Measurements from ENCODE around the gene NOX5. TPM values are rescaled to one million over a fixed set of nuclear protein-coding genes. Genes with fewer than 3 reads are reported as not detected.

Gene NOX5
- total and polyA plus RNA-seq, 2 of the 4 experiments (the other 2 are of a cell fraction), result 0.07 TPM; not detected in 1

GRCh38 chr15:69038508-69038907, 24.0 kb downstream of the NOX5 start:
- Histone ChIP-seq H3K4me1 (ENCODE audit: control insufficient read depth, insufficient read depth, low read length) (peaks cover 3% of the 10 kb centered on the region), H4K5ac (ENCODE audit: low read depth, low read length) (no peak overlapping the region), H2BK120ac (ENCODE audit: low read depth, low read length) (no peak overlapping the region), H3K9ac (ENCODE audit: low read depth, low read length) (no peak overlapping the region), H2BK5ac (ENCODE audit: low read depth, low read length, poor library complexity, severe bottlenecking) (no peak overlapping the region), H3K23ac (ENCODE audit: low read depth, low read length) (no peak overlapping the region), H3K27ac (ENCODE audit: insufficient read depth, low read length) (no peak overlapping the region), H4K8ac (ENCODE audit: low read depth in 2 of 2, low read length in 2 of 2) (no peak overlapping the region), H4K20me1 (ENCODE audit: insufficient read depth, low read length) (0 out of 2 replicates have a peak, but pooled peaks cover 3% of the 10 kb centered on the region), H3K56ac (ENCODE audit: extremely low read depth, insufficient read depth, low read length) (no peak overlapping the region), H2AFZ (replicated peaks; ENCODE audit: low read length, poor library complexity) (no peak overlapping the region), H3K9me3 (ENCODE audit: control insufficient read depth, insufficient read depth, low read length) (no peaks in the 10 kb centered on the region), H2AK5ac (ENCODE audit: low read depth, low read length) (no peak overlapping the region), H3K4me3 (ENCODE audit: insufficient read depth, low read depth, low read length) (no peak overlapping the region), H2BK20ac (ENCODE audit: low read depth, low read length) (no peak overlapping the region), H3K36me3 (ENCODE audit: control insufficient read depth, insufficient read depth, low read length) (no peaks in the 10 kb centered on the region), H3K4ac (ENCODE audit: low read depth, low read length) (no peak overlapping the region), H3K79me1 (ENCODE audit: low read depth in 1 of 2, low read length in 2 of 2) (no peaks in the 10 kb centered on the region), H2AK9ac (replicated peaks; ENCODE audit: low read depth, low read length, poor library complexity) (no peak overlapping the region), H3K18ac (ENCODE audit: low read depth, low read length) (no peak overlapping the region), H3K14ac (replicated peaks; ENCODE audit: low read depth, low read length) (no peak overlapping the region), H3K9me1 (ENCODE audit: insufficient read depth, low read length) (no peaks in the 10 kb centered on the region; the same call in 1 of the 2 replicates), H4K91ac (ENCODE audit: insufficient read depth, low read depth, low read length) (no peak overlapping the region), H3K27me3 (ENCODE audit: control insufficient read depth, insufficient read depth, low read length) (peaks cover 41% of the 10 kb centered on the region), H2BK15ac (ENCODE audit: low read depth, low read length) (no peak overlapping the region), H3K4me2 (ENCODE audit: low read depth, low read length) (no peak overlapping the region)
- BruUV-seq (replicated peaks), result no TSS peak
- intact Hi-C loops (cut with micrococcal nuclease) (no loop called here), dilution Hi-C loops (cut with HindIII; ENCODE audit: low sequenced_read_pairs, unreplicated experiment) (no loop called here), in situ Hi-C loops (cut with MboI; ENCODE audit: low sequenced_read_pairs) (no loop called here)
- POLR2A ChIA-PET (ENCODE audit: unreplicated experiment), result no interaction called here
- WGBS, 2 experiments (ENCODE audit: extremely low coverage in 2 of 2, insufficient read length in 1 of 2), result 100% methylated on average over 1 of the region's 3 CpGs; no CpG with 5 or more reads in 1 of the 2 experiments
- TF ChIP-seq MAFK (IDR thresholded peaks at IDR 0.05; ENCODE audit: low read depth, low read length) (no peak), NFE2L2 (IDR thresholded peaks at IDR 0.05; ENCODE audit: low read depth, low read length) (no peak), CHD1 (IDR thresholded peaks at IDR 0.05; ENCODE audit: low read depth, low read length) (no peak), CTCF (conservative IDR thresholded peaks at IDR 0.05; ENCODE audit: low read depth, low read length) (no peak), CEBPB (IDR thresholded peaks at IDR 0.05; ENCODE audit: low read depth, low read length) (no peak), SMC3 (IDR thresholded peaks at IDR 0.05; ENCODE audit: low read depth, low read length) (no peak), MAZ (IDR thresholded peaks at IDR 0.05; ENCODE audit: borderline replicate concordance, low read depth, low read length) (no peak), USF2 (IDR thresholded peaks at IDR 0.05; ENCODE audit: low read depth, low read length) (no peak), POLR2A (IDR thresholded peaks at IDR 0.05; ENCODE audit: low read depth, low read length) (no peak), RAD21 (IDR thresholded peaks at IDR 0.05; ENCODE audit: low read length) (no peak), ELK1 (IDR thresholded peaks at IDR 0.05; ENCODE audit: borderline replicate concordance, low read depth, low read length) (no peak), BHLHE40 (IDR thresholded peaks at IDR 0.05; ENCODE audit: low read depth, low read length) (no peak)
- CTCF ChIA-PET, result no interaction called here
- no peak for ATAC-seq (ENCODE audit: low read depth)
- DNase-seq, result no peak
